Psoas muscle (tissue), 8 donors: ENCODE results near the gene VIM. TPM values are rescaled to one million over a fixed set of nuclear protein-coding genes. Genes with fewer than 3 reads are reported as not detected.

Source experiments
- ATAC-seq, 4 donors: fragments of 200-7000 bp; cut with Tn5 transposase; one replicate each; pipeline ENCODE4 v1.9.1; 2020; ENCODE audit warnings: moderate library complexity in 3 of 4, mild to moderate bottlenecking in 2 of 4
- DNase-seq, 2 donors: peaks; one replicate each; pipeline ENCODE4 v3.0.0-alpha.2; 2020
- H3K27ac ChIP-seq: fragments of 200-600 bp; one replicate; pipeline ENCODE4 v1.8.0; 2022
- H3K27me3 ChIP-seq, 3 donors: fragments of 200-600 bp in 1 of 3; one replicate each; pipeline versions ENCODE4 v1.6.1 to v1.8.0; 2013 to 2022; ENCODE audit warnings: low read length in 2 of 3, mild to moderate bottlenecking in 2 of 3, moderate library complexity in 1 of 3; ENCODE audit not compliant: insufficient read depth in 3 of 3
- H3K36me3 ChIP-seq, 2 donors: fragments of 200-600 bp in 1 of 2; one replicate each; pipeline versions ENCODE4 v1.6.1 to v1.8.0; 2013 to 2022; ENCODE audit warnings: low read depth in 1 of 2, mild to moderate bottlenecking in 1 of 2, moderate library complexity in 1 of 2; ENCODE audit not compliant: insufficient read depth in 1 of 2
- H3K4me1 ChIP-seq: fragments of 200-600 bp; one replicate; pipeline ENCODE4 v1.8.0; 2022
- H3K4me3 ChIP-seq: fragments of 200-600 bp; one replicate; pipeline ENCODE4 v1.8.0; 2022; ENCODE audit warnings: mild to moderate bottlenecking
- H3K9me3 ChIP-seq: fragments of 200-600 bp; one replicate; pipeline ENCODE4 v1.8.0; 2022
- WGBS, 3 donors: extraction: QIAGEN DNeasy Blood & Tissue Kit; methylation state at CpG; one replicate each; pipeline versions ENCODE4 v1.1.6 to v1.1.7; 2013; 5-methylcytosine and 5-hydroxymethylcytosine counted together
- intact Hi-C, 2 donors: fragments of 100-400 bp; cut with DNase I; formaldehyde crosslinking; loops; one replicate each; pipeline versions ENCODE4 v1.11.0 to v1.14.2; 2022
- polyA plus RNA-seq, 3 donors: library from polyadenylated mRNA; stranded (reverse); fragments of 200-250 nt; gene quantifications; one replicate each; pipeline ENCODE4 v1.2.3, GENCODE V29; 2013
- total RNA-seq, 4 donors: library from RNA; stranded (reverse); fragmentation: NEBNext Ultra II Directional in 2 of 4; extraction: Animal tissue kit (Norgen Biotek cat#: 25700) in 2 of 4; gene quantifications; one replicate each; pipeline versions ENCODE4 v1.2.1 to v1.2.4, GENCODE V29; 2021 to 2023
- TF ChIP-seq, protein P1 (sequence below): fragments of 200-600 bp; IDR thresholded peaks from one replicate; pipeline ENCODE4 v1.8.0; 2022; ENCODE audit warnings: antibody characterized with exemption
- donor health status: healthy with polysubstance abuse.
- donor health status: DM: no; HTN: no; CAD: no; lungs with moderate emphysema.
- donor health status: Bipolar disorder and iron deficiency.
- donor health status: healthy.
- donor health status: DM: yes; HTN: yes; CAD: no.
- donor health status: DM: no; HTN: no; CAD: no.
- donor health status: DM: no; HTN: no; CAD: no.
- donor health status: DM: yes; HTN: yes; CAD: no.

Gene VIM
- total and polyA plus RNA-seq, 7 donors, result 126 to 443 (median 197) TPM

DNA sequence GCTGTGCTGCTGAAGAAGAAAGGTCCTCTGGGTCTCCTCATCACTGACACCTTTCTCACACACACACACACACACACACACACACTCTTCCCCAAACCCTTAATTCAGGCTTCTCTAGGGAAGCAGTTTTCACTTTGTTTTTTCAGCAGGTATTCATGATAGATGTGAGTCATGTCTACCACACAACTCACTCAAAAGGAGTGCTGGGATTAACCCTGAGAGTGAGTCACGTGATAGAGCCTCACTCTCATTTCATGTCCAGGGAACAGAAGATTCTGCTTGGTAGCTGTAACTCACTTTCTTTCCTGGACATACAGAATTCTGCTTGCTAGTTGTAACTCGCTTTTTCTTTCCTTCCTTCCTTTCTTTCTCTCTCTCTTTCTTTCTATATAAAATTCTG is 45.4 kb downstream of the VIM start:
- WGBS, 3 donors, result 56 to 71% (median 62%) methylated on average over 2 of the region's 2 CpGs
- no peak overlapping the region for H3K4me3 ChIP-seq
- intact Hi-C loops, result no loop called here

DNA sequence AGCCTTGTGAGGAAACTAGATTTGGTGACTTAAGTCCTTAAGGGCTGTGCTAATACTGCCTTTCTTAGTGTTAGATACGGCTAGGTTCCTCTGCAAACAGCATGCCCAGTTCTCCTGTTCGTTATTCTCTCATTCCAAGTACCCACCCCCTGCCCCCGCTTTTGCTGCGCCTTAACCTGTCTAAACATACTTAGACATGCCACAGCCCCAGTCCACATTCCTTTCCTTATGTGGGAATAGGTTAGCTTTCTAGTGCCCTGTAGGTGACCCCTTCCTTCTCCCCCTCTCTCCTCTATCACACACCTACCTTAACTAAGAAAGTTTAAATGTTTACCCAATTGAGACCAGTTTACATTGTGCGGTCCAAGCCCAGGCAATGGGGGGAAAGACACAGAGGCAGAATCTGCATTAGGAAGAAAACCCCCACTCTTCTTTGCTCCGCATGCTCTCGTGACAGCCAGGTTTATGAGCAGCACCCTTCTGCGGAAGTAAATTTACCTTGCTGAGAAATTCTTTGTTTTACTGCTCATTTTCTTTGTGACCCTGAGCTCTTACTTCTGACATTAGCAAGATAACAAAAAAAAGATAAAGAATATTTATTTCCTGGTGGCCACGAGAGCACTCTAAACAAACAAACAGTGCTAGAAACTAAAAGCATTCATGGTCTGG is 48.8 kb downstream of the VIM start:
- DNase-seq (no peak), ATAC-seq (no peak)
- H3K4me1 ChIP-seq, result no peaks in the 10 kb centered on the region
- H3K4me3 ChIP-seq, result no peak overlapping the region
- no peaks in the 10 kb centered on the region for H3K27me3 ChIP-seq
- no peaks in the 10 kb centered on the region for H3K9me3 ChIP-seq
- intact Hi-C loops, result no loop called here
- no peak overlapping the region for H3K27ac ChIP-seq
- 85 to 87% (median 87%) methylated on average over 9 of the region's 9 CpGs for WGBS, 3 donors
- no peaks in the 10 kb centered on the region for H3K36me3 ChIP-seq
- TF ChIP-seq, protein P1, sequence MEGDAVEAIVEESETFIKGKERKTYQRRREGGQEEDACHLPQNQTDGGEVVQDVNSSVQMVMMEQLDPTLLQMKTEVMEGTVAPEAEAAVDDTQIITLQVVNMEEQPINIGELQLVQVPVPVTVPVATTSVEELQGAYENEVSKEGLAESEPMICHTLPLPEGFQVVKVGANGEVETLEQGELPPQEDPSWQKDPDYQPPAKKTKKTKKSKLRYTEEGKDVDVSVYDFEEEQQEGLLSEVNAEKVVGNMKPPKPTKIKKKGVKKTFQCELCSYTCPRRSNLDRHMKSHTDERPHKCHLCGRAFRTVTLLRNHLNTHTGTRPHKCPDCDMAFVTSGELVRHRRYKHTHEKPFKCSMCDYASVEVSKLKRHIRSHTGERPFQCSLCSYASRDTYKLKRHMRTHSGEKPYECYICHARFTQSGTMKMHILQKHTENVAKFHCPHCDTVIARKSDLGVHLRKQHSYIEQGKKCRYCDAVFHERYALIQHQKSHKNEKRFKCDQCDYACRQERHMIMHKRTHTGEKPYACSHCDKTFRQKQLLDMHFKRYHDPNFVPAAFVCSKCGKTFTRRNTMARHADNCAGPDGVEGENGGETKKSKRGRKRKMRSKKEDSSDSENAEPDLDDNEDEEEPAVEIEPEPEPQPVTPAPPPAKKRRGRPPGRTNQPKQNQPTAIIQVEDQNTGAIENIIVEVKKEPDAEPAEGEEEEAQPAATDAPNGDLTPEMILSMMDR, result no peak

More for the DNA sequence above, 45.4 kb downstream of the VIM start:
- ATAC-seq, result no peak
- H3K36me3 ChIP-seq, result no peaks in the 10 kb centered on the region
- TF ChIP-seq, protein P1, result no peak
- no peak for DNase-seq
- no peaks in the 10 kb centered on the region for H3K4me1 ChIP-seq
- no peaks in the 10 kb centered on the region for H3K9me3 ChIP-seq
- peaks cover 0 to 3% (median 0%) of the 10 kb centered on the region in 3 donors for H3K27me3 ChIP-seq
- H3K27ac ChIP-seq, result no peak overlapping the region

DNA sequence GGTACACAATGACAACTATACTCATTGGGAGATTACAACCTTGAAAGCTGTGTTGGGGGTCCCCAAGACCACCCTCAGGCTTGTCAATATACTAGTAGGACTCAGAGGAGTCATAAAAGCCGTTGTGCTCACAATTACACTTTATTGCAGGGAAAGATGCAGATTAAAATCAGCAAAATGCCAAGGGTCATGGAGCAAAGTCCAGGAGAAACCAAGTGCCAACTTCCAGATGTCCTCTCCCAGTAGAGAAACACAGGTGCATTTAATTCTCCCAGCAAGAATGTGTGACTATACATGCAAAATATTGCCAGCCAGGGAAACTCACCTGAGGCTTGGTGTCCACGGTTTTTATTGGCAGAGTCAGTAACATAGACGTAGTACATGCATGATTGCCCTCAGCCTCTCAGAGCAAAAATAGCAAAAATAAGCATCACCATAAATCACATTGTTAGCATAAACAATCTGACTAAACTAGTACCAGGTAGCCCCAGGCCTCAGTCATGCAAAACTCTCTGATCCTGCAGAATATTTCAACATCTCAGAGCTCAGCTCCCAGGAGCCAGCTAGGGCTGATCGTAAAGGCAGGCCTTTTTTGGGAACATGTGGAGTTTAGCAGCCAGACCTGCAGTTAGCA is 50.7 kb downstream of the VIM start:
- TF ChIP-seq, protein P1, result no peak
- WGBS, 3 donors, result 62 to 73% (median 63%) methylated on average over 4 of the region's 4 CpGs

DNA sequence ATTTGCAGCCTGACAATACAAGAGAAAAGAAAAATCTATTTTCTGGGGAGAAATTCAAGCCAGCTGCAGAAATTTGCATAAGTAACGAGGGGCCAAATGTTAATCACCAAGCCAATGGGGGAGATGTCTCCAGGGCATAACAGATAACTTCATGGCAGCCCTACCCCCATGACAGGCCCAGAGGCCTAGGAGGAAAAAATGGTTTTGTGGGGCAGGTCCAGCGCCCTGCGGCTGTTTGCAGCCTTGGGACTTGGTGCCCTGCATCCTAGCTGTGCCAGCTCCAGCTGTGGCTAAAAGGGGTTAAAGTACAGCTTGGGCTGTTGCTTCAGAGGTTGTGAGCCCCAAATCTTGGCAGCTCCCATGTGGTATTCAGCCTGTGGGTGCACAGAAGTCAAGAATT is 54.3 kb downstream of the VIM start:
- TF ChIP-seq, protein P1, result no peak
- Histone ChIP-seq H3K27me3 (peaks cover 0 to 3% (median 0%) of the 10 kb centered on the region in 3 donors), H3K4me3 (no peak overlapping the region), H3K4me1 (no peaks in the 10 kb centered on the region), H3K9me3 (no peaks in the 10 kb centered on the region), H3K27ac (no peak overlapping the region), H3K36me3 (no peaks in the 10 kb centered on the region)
- no peak for ATAC-seq
- intact Hi-C loops, result no loop called here
- no peak for DNase-seq
- 79 to 86% (median 79%) methylated on average over 3 of the region's 3 CpGs for WGBS, 3 donors

More for the DNA sequence above, 50.7 kb downstream of the VIM start:
- no peak overlapping the region for H3K27ac ChIP-seq
- no peak overlapping the region for H3K4me3 ChIP-seq
- DNase-seq (no peak), ATAC-seq (no peak)
- H3K36me3 ChIP-seq, result no peaks in the 10 kb centered on the region
- intact Hi-C loops, result no loop called here
- peaks cover 0 to 3% (median 0%) of the 10 kb centered on the region in 3 donors for H3K27me3 ChIP-seq
- no peaks in the 10 kb centered on the region for H3K9me3 ChIP-seq
- H3K4me1 ChIP-seq, result no peaks in the 10 kb centered on the region
